H1 (cell line): Measurements from ENCODE around the gene CUL4A.

Source experiments
- BCL11A ChIP-seq, 2 experiments: IDR thresholded peaks; one replicate each; pipeline ENCODE4 v1.6.1; 2011; ENCODE audit warnings: low read depth in 2 of 2, low read length in 2 of 2, mild to moderate bottlenecking in 2 of 2
- CTCF ChIP-seq, 3 experiments: IDR thresholded peaks; 1 replicate in 2 of 3; 2 replicates in 1 of 3; pipeline versions ENCODE4 v1.5.1 to v1.6.1; 2011; ENCODE audit warnings: low read length in 3 of 3, mild to moderate bottlenecking in 3 of 3, inconsistent platforms in 2 of 3, low read depth in 1 of 3, moderate library complexity in 1 of 3; ENCODE audit not compliant: insufficient read depth in 1 of 3; ENCODE audit errors: control extremely low read depth in 1 of 3
- EP300 ChIP-seq, 2 experiments: IDR thresholded peaks; 1 replicate in 1 of 2; 2 replicates in 1 of 2; pipeline ENCODE4 v1.6.1; 2011 to 2012; ENCODE audit warnings: low read depth in 2 of 2, low read length in 2 of 2, mild to moderate bottlenecking in 2 of 2, borderline replicate concordance in 1 of 2, inconsistent platforms in 1 of 2, moderate library complexity in 1 of 2
- EZH2 ChIP-seq: fragments of 200-600 bp; sonication (generic); IDR thresholded peaks from 2 replicates; pipeline ENCODE4 v1.7.1; 2012; ENCODE audit warnings: low read depth, mild to moderate bottlenecking, moderate library complexity, low read length, inconsistent platforms; ENCODE audit not compliant: severe bottlenecking
- MAFK ChIP-seq: IDR thresholded peaks from 2 replicates; pipeline ENCODE4 v1.6.1; 2012; ENCODE audit warnings: low read depth, mild to moderate bottlenecking, improper control_type of control experiment, low read length
- NRF1 ChIP-seq: IDR thresholded peaks from 2 replicates; pipeline ENCODE4 v1.6.1; 2011; ENCODE audit warnings: mild to moderate bottlenecking, low read depth, low read length, improper control_type of control experiment
- POLR2A ChIP-seq, 2 experiments: IDR thresholded peaks; 1 replicate in 1 of 2; 2 replicates in 1 of 2; pipeline ENCODE4 v1.6.1; 2011; ENCODE audit warnings: low read depth in 2 of 2, low read length in 2 of 2, mild to moderate bottlenecking in 2 of 2; ENCODE audit errors: control extremely low read depth in 1 of 2
- POLR2AphosphoS5 ChIP-seq: IDR thresholded peaks from 2 replicates; pipeline ENCODE4 v1.6.1; 2011; ENCODE audit warnings: low read depth, low read length
- RAD21 ChIP-seq, 2 experiments: IDR thresholded peaks in 1 of 2; conservative IDR thresholded peaks in 1 of 2; 2 replicates each; pipeline ENCODE4 v1.6.1; 2011; ENCODE audit warnings: low read depth in 2 of 2, low read length in 2 of 2, improper control_type of control experiment in 1 of 2, inconsistent platforms in 1 of 2, mild to moderate bottlenecking in 1 of 2, moderate library complexity in 1 of 2
- SIN3A ChIP-seq, 2 experiments: IDR thresholded peaks in 1 of 2; conservative IDR thresholded peaks in 1 of 2; 2 replicates each; pipeline ENCODE4 v1.6.1; 2011 to 2012; ENCODE audit warnings: low read length in 2 of 2, improper control_type of control experiment in 1 of 2, low read depth in 1 of 2, mild to moderate bottlenecking in 1 of 2
- SP1 ChIP-seq: IDR thresholded peaks from 2 replicates; pipeline ENCODE4 v1.6.1; 2011; ENCODE audit warnings: low read depth, low read length
- TAF1 ChIP-seq: IDR thresholded peaks from 2 replicates; pipeline ENCODE4 v1.6.1; 2011; ENCODE audit warnings: mild to moderate bottlenecking, low read depth, low read length

GRCh38 chr13:113293686-113294085 is 84.3 kb downstream of the CUL4A start:
- TF ChIP-seq MAFK (no peak), NRF1 (no peak), SIN3A (conservative IDR thresholded peaks at IDR 0.05 in 1 of 2, IDR thresholded peaks at IDR 0.05 in 1 of 2; ENCODE audit: low read depth in 1 of 2, low read length in 2 of 2) (no peak), EZH2 (no peak), BCL11A (IDR thresholded peaks at IDR 0.05; ENCODE audit: low read depth in 2 of 2, low read length in 2 of 2) (no peak), TAF1 (no peak), RAD21 (IDR thresholded peaks at IDR 0.05 in 1 of 2, conservative IDR thresholded peaks at IDR 0.05 in 1 of 2; ENCODE audit: low read depth in 2 of 2, low read length in 2 of 2) (no peak), EP300 (IDR thresholded peaks at IDR 0.05; ENCODE audit: borderline replicate concordance in 1 of 2, low read depth in 2 of 2, low read length in 2 of 2) (no peak), CTCF (IDR thresholded peaks at IDR 0.05; ENCODE audit: control extremely low read depth in 1 of 3, insufficient read depth in 1 of 3, low read depth in 1 of 3, low read length in 3 of 3) (no peak), POLR2A (IDR thresholded peaks at IDR 0.05; ENCODE audit: control extremely low read depth in 1 of 2, low read depth in 2 of 2, low read length in 2 of 2) (no peak), SP1 (no peak), POLR2AphosphoS5 (no peak)
